ENCODE measurements around the gene DTX3.

GRCh38 chr12:57623385-57623784 is 18.8 kb downstream of the DTX3 start:
- TF ChIP-seq CTCF (IDR thresholded peaks at IDR 0.05; ENCODE audit: low read depth, low read length, poor library complexity, severe bottlenecking), result no peak
- TF ChIP-seq EZH2phosphoT487 (IDR thresholded peaks at IDR 0.05; ENCODE audit: borderline replicate concordance, low read length), result no peak
